ENCODE results near the gene CITED2. TPM values are rescaled to one million over a fixed set of nuclear protein-coding genes. Genes with fewer than 3 reads are reported as not detected.

CITED2 gene
- polyA plus RNA-seq, 1 donor: 99.3 TPM

- no peak for DNase-seq (ENCODE audit: low read depth)
Measured at GRCh38 chr6:139330306-139330705, 44.1 kb downstream of the CITED2 start.

- DNase-seq (ENCODE audit: low read depth): no peak
Measured at GRCh38 chr6:139329224-139329623, 45.2 kb downstream of the CITED2 start.

GRCh38 chr6:139327038-139327437 lies 47.4 kb downstream of the CITED2 start:
- DNase-seq (ENCODE audit: low read depth): no peak

GRCh38 chr6:139325686-139326085 lies 48.8 kb downstream of the CITED2 start:
- no peak for DNase-seq (ENCODE audit: low read depth)

- no peak for DNase-seq (ENCODE audit: low read depth)
Measured at GRCh38 chr6:139325125-139325524, 49.3 kb downstream of the CITED2 start.

GRCh38 chr6:139324301-139324555 lies 50.2 kb downstream of the CITED2 start:
- no peak for DNase-seq (ENCODE audit: low read depth)

GRCh38 chr6:139323511-139324300 lies 50.7 kb downstream of the CITED2 start:
- DNase-seq (ENCODE audit: low read depth): peak; percentile 69

Other genes with a start within 250 kb of the CITED2 start
- 18.5 TPM for gene HECA, start 239.6 kb downstream of the CITED2 start, polyA plus RNA-seq (ENCODE audit: insufficient read length)
- gene TXLNB, start 82.7 kb downstream of the CITED2 start, polyA plus RNA-seq (ENCODE audit: insufficient read length): 137 TPM

Data from forelimb muscle (tissue), 1 donor.